NCI-H226 (cell line): Measurements from ENCODE around the gene CLASP2.
"Not testable (repeated sequence)": the region's sequence is repeated elsewhere in the genome, so short reads cannot be mapped to it uniquely, and the experiment has no call there.

ENCODE experiments used
- DNase-seq: peaks from one replicate; pipeline ENCODE4 v3.0.0-alpha.2; 2015

Gene CLASP2

DNA sequence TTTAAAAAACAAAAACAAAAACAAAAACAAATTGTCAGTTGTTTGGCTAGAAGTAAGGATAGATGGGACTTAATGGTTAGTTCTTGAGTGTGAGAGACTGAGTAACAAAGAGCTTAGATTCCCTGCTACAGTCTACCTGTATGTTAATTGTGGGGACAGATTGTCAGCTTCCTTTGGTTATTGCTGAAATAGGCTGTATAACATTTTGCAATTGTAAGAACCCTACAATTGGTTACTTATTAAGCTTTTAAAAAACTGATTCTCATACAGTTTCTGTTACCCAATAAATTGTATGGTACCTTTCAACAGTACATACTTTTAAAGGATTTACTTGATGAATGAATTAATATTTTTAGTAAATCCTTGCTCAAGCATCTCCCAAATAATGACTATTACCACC, 35.3 kb downstream of the CLASP2 start:
- no peak for DNase-seq

DNA sequence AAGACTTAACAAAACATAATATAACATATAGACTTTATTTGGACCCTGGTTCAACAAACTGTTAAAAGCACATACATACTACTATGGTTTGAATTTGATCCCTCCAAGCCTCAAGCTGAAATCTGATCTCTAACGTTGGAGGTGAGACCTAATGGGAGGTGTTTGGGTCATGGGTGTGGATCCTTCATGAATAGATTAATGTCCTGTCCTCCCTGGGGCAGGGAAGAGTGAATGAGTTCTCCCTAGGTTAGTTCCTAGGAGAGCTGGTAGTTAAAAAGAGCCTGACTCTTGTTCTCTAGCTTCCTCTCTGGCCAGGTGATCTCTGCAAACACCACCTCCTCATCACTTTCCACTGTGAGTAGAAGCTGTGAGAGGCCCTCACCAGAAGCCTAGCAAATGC, 36.4 kb downstream of the CLASP2 start:
- no peak for DNase-seq

DNA sequence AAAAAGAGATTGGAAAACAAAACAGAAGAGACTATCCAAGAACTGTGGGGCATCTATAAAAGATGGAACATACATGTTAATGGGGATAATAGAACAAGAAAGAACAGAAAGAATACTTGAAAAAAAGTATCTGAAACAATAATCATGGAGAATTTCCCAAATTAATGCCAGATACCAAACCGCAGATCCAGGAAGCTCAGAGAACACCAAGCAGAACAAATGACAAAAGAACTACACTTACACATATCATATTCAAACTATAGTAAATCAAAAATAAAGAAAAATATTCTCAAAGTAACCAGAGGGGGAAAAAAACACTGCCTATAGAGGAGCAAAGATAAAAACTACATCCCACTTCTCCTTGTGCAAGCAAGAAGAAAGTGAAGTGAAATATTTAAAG, 40.0 kb downstream of the CLASP2 start:
- no peak for DNase-seq

DNA sequence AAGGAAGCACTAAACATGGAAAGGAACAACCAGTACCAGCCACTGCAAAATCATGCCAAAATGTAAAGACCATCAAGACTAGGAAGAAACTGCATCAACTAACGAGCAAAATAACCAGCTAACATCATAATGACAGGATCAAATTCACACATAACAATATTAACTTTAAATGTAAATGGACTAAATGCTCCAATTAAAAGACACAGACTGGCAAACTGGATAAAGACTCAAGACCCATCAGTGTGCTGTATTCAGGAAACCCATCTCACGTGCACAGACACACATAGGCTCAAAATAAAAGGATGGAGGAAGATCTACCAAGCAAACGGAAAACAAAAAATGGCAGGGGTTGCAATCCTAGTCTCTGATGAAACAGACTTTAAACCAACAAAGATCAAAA, 44.6 kb downstream of the CLASP2 start:
- not testable (repeated sequence) for DNase-seq

DNA sequence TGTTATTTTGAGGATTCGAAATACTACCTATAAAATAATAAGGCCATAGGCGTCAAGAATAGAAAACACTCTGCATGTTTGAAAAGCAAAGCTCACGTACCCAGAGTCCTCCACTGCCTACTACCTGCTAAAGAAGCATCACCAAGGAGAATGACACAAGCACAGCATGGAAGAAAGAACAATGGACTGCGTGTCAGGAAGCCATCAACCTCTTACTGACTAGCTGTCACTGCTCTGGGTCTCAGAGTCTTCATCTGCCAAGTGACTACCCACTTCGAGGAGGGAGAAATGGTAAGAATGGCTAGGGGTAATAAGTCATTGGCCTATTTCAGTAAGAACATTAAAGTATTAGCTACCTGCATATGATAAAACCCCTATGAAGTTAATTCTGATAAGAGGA, 49.4 kb downstream of the CLASP2 start:
- no peak for DNase-seq

DNA sequence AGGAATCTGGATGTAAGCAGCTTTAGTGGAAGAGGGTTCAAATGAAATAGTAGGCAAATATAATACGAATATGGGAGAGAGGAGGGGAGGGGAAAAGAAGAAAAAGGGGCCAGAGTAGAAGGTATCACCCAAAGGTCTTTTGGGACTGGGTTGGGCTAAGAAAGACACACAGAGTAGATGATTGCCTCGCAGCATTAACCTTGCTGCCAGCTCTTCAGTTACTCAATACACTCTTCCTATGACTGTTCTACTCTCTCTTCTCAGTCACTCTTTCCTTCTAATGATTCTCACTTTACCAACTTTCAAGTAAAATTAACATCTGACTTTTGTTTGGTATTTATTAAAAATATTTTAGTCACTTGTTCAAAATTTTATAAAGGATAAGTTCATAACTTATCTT, 52.8 kb downstream of the CLASP2 start:
- DNase-seq, result no peak

DNA sequence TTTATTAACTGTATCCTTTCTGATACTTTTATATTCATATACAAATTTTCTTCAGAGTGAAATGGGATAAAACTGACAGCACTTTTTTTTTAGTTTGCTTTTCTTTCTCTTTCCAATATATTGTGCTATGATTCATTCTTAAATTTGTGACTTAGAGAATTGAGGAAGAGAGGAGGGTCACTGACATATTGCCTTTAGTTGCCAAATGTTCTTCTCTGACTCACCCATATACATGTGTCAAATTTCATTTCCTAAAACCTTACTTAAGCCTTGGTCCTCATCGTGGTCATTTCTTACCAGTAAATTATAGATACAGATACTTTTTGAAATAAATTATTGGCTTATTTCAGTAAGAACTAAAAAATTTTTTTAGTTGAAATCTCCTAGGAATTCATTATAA, 53.9 kb downstream of the CLASP2 start:
- peak; percentile 11 for DNase-seq

DNA sequence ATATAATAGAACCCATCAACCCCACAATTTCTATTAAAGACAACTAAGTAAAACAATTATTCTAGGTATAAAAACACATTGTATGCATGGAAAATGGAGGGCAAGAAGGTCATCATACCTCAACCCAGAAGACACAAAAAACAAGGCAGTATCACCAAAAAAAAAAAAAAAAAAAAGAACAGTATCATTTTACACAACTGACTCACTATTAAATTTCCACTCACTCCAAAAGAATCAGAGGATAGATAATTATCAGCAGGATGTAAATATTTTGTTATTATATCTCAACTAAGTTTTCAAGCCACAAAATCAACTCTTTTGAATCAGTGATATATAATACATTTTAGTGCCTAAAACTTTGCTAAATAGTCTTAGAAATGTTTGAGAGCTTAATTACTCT, 55.0 kb downstream of the CLASP2 start:
- no peak for DNase-seq

DNA sequence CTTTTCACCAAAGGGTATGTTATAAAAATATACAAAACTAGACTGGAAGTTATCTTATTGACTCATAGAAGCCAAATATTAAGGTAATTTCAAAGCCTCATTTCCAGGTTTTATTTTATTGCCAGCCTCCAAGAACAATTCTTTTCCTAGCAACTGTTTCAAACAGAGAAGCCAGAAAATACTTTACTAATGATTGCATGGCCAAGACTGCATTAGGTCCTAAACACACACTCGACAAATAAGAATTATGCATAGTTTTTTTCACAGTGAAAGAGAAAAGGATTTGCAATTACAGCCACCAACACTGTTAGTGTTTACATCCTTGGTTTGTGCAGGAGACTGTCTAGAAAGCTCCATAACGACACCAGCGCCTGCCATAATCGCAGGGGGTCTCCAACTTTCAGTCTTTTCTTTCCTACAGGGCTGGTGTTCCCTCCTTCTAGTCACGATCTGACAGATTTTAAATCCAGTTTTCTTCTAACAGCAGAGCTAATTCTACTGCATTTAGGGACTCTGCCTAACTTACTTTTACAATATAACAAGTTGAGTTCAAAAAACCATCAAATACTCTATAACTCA, 58.1 kb downstream of the CLASP2 start:
- no peak for DNase-seq

DNA sequence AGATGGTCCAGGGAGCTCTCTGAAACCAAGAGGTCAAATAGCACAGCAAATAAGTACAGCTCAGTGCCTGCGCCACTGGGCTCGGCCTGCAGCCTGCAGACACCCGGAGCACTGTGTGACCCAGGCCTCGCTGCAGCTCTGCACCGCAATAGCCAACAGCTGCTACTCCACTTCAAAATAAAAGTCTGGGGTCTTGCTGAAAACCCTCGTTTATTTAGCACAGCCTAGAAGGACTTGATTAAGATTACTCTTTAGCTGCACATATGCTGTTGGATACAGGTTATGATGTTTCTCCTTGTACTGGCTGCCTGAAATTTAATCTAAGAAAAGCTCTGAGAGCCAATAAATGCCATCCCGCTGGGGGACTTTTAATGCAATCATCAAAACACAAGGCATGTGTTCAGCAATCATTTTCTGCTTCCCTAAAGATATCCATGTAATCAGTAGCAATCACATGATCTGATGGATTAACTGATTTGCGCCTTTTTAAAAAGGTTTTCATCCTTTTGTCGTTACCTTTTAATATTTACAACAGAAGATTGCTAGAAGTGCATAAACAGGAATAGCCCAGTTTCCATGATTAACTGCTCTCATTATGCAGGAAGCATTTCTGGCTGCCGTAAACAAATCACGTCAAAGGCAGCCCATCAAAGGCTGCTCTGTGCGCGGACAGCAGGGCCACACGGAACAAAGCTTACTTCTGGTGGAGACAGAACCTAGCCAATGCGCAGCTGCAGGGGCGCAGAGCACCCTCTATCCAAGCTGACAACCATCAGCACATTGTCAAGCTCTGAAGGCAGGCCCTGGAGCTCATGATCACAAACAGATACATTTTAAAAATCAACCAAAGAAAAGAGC, 58.8 kb downstream of the CLASP2 start:
- DNase-seq, result no peak

DNA sequence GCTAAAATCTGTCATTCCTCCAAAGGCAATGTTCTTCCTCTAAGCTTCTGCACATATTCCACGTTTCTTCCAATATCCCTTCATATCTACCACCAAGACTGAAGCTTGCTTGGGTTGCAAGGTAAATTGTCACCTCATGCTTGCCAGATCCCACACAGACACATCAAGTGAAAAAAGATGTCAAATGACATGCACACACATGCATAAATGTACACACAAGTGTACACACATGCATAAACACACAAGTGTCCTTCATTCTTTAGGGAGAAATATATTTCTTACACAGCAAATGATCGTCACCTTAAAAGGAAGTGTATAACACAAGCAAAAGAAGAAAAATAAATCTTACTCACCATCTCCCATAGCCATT, 59.4 kb downstream of the CLASP2 start:
- DNase-seq, result no peak

DNA sequence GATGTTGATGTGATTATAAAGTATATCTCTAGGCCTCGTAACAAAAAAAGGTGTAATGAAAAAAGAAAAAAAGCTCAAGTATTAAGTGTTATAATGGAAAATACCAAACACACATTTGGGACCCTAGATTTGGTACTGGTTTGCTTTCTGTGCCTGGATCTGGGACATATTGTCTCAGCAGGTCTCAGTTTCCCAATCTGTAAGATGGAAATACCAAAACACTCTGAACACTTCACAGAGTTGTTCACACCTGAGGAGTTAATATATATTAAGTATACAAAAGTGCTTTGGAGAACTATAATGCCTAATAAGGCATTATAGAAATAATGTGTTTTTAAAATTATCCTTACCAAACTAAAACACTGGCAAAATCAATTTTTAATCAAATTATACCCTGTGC, 60.0 kb downstream of the CLASP2 start:
- DNase-seq, result no peak

DNA sequence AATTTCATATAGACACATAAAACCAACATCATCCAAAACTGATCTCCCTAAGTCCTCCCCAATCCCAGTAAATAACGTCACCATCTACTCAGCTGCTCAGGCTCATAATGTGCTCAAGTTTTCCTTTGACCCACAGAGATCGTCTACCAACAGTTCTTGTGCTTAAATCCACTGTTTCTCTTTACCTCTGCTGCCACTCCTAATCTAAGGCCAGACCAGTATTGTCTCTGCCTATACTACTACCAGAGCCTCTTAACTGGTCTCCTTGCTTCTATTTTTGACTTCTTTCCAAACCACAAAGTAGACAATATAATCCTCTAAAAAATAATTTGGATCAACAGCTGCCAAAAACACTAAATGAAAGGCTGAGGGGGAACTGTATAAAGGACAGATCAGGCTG, 65.3 kb downstream of the CLASP2 start:
- DNase-seq, result no peak

DNA sequence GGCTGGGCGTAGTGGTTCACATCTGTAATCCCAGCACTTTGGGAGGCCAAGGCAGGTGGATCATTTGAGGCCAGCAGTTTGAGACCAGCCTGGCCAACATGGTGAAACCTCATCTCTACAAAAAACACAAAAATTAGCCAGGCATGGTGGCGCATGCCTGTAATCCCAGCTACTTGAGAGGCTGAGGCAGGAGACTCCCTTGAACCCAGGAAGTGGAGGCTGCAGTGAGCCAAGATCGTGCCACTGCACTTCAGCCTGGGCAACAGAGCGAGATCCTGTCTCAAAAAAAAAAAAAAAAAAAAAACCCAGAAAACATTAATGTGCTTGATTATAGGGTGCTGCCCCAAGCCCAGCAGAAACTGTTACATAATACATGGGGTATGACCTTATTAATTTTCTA, 67.0 kb downstream of the CLASP2 start:
- DNase-seq, result not testable (repeated sequence)

DNA sequence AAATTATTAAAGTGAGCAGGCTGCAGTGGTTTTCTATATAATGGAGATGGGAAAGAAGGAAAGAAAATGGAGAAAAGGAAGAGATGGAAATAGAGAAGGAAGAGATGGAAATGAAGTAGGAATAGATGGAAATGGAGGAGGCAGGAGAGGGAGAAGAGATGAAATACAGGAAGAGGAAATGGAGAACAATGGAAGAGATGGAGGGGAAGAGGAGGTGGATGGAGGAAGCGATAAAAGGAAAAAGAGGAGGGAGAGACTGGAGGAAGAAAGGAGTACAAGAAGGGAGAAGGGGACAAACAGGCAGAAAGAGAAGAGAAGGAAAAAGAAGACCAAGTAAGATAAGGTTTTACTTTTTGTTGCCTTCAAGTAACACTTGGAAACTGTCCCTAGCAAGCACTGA, 67.6 kb downstream of the CLASP2 start:
- no peak for DNase-seq

DNA sequence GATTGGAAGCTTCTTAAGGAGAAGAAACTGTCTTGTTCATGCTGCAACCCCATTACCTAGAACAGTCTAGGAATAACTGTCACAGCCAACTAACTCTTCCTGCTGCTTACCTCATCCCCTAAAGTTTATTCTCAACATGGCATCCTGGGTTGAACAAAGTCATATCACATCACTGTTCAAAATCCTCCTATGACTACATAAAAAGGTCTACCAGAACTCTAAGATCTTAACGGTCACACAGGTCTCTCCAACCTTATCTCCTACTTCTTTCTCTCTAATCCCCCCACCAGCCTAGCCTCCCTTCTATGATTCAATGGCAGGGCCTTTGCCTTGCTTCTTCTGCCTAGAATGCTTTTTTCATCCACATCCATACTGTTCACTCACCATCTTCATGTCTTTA, 69.3 kb downstream of the CLASP2 start:
- DNase-seq, result no peak

DNA sequence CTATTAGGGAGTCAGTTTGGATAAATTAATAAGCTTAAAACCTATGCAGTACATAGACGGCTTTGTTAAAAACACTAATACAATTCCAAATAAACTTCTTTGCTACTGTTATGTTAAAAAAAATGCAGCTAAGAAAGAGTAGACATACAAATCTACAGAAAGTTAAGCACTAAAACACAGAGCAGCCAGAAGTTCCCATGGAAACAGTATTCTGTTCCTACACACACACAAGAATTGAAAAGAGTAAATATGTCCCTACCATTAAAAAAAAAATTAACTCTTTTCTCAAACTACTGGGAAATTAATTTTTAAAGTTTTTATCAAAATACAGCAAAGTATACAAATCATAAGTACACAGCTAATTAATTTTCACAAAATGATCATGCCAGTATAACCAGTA, 71.6 kb downstream of the CLASP2 start:
- DNase-seq, result no peak

DNA sequence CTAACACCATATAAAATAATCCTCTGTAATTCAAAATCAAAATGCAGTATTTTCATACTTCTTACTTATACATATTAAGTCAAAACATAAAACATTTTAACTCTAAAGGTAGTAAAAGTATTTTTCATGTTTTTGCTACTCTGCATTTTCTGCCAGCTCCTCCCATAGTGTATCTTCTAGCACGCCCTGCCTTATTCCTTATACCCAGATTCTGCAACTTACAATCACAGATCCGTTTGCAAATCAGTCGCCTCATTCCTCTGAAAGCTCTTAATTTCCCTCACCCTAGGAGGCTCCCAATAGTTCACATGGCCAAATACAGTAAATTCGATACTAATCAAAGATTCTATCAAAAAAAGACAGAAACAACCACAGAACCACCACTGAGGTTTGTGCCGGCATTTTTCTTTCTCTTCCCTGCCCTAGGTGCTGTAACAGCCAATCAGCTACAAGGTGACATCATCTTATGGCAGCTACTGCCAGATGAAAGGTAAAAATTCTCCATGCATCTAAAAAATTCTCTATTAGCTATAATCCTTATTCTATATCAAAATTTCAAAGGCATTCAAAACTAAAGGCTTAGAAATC, 72.9 kb downstream of the CLASP2 start:
- DNase-seq, result peak; percentile 39

DNA sequence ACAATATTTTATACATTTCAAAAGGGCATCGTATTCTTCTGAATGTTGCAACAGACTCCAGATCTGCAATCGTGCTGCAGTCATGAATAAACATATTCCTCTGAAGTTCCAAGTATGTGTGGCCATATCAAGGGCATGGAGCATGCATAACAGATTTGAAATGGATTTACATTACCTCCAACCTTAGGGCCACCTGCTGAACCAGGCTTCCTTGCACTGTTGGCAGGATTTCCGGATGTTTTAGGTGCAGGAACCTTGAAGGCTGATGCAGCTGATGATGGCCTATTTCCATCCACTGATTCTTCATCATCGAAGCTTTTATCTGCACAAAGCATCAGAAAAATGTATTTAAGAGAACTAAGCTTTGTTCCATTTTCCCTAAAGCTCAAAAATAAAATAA, 73.5 kb downstream of the CLASP2 start:
- DNase-seq, result no peak

DNA sequence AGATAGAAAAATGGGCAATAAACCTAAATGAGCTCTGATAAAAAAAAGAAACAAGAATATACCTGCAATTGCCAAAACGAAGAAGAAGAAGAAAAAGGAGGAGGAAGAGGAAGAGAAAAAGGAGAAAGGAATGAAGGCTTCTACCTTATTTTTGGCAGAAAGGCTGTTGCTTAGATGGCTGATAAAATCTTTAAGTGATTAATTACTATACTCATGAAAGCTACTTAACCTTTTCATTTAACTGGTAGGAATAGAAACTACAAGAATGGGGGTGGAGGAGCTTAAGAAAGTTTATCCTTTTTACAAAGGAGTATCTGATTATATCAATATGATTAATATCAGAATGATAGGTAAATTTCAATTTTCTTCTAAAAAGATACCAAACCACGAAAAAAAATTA, 75.2 kb downstream of the CLASP2 start:
- no peak for DNase-seq

DNA sequence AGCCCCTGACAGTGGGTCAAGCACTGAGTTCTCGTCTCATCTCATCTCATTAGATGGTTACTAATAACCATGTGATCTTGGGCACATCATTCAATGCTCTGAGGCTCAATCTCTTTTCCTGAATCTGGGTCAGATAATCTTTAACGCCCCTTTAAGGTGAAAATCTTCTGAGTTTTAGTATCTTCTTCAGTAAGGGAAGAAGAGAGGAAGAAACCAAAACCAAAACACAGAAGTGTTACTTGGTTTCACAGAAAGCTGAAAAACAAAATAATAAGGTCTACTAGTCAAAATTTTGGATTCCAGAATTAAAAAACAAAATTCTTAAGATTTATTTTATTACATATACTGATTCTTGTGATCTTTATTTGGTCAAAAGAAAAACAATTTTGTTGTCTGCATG, 78.2 kb downstream of the CLASP2 start:
- no peak for DNase-seq

DNA sequence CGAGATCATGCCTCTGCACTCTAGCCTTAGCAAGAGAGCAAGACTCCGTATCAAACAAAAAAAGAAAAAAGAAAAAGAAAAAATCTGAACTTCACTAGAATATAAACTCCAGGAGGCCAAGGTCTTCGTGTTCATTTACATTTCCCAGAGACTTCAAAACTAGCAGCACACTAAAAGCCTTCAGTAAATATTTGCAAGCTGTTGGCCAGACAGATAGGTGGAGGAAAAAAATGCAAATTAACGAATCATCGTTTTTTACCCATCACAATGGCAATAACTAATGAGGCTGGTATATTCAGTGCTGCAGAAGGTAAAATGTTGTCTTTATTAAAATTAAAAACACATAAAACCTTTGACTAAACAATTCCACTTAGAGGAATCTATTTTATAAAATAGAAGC, 80.6 kb downstream of the CLASP2 start:
- no peak for DNase-seq

DNA sequence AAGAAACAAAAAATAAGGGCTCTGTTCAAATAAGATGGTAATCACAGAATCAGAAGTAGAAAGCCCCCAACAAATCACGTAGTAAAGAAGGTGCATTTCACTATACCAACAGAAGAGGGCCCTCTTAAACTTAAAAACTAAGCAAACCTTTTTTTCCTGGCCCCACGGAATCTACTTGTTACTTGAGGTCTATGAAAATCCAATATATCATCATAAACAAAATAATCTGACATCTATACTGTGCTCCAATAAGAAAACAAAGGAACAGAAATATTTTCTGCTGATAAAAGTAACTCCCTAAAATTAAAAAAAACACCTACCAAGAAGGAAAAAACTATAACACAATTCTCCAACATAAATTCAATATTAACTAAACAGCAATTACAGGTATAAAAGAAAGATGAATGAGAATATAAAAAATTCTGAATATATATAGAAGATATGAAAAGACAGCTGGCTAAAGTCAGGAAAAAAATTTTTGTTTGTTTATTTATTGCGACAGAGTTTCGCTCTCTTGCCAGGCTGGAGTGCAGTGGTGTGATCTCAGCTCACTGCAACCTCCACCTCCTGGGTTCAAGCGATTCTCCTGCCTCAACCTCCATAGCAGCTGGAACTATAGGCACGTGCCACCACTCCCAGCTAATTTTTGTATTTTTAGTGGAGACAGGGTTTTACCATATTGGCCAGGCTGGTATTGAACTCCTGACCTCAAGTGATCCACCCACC, 81.8 kb downstream of the CLASP2 start:
- DNase-seq, result peak; percentile 11

DNA sequence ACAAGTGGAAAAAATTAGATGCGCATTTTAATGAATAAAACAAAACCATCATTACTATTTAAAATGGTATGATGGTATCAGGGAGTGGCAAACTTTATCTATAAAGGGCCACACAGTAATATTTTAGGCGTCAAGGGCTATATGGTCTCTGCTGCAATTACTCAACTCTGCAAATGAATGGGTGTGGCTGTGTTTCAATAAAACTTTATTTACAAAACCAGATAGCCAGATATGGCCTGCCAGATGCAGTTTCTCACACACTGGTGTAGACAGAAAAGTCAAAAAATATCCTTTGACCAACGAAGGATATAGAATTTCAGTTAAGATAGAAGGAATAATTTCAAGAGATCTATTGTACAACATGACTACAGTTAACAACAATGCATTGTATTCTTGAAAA, 83.8 kb downstream of the CLASP2 start:
- DNase-seq, result no peak
